Activated CD4-positive, CD25-positive, alpha-beta regulatory T cell treated with anti-CD3 and anti-CD28 coated beads, Interleukin-2, amount 50 U/mL, for 72 hours (primary cell): ENCODE measurements around the gene LRRC43.

Source experiments
- DNase-seq: peaks from one replicate; pipeline ENCODE4 v3.0.0; 2021

The LRRC43 gene

GRCh38 chr12:122228092-122228491 lies 45.2 kb downstream of the LRRC43 start:
- DNase-seq, result no peak

GRCh38 chr12:122230798-122231197 lies 47.9 kb downstream of the LRRC43 start:
- DNase-seq, result no peak

- no peak for DNase-seq
Observed at GRCh38 chr12:122232691-122233090, 49.8 kb downstream of the LRRC43 start.

- DNase-seq, result no peak
Observed at GRCh38 chr12:122235741-122236140, 52.8 kb downstream of the LRRC43 start.

GRCh38 chr12:122238861-122239260 lies 55.9 kb downstream of the LRRC43 start:
- DNase-seq, result no peak

- no peak for DNase-seq
Observed at GRCh38 chr12:122243965-122244364, 61.0 kb downstream of the LRRC43 start.

GRCh38 chr12:122244565-122245371 lies 61.8 kb downstream of the LRRC43 start:
- DNase-seq, result no peak

- no peak for DNase-seq
Observed at GRCh38 chr12:122245553-122245952, 62.6 kb downstream of the LRRC43 start.

GRCh38 chr12:122250047-122250446 lies 67.1 kb downstream of the LRRC43 start:
- no peak for DNase-seq

- no peak for DNase-seq
Observed at GRCh38 chr12:122250536-122250935, 67.6 kb downstream of the LRRC43 start.
